DOHH2 (cell line): ENCODE results near the gene RPL37A.

ENCODE experiments used
- H3F3A ChIP-seq: fragments of 200-600 bp; sonication (generic), shearing (Covaris generic); 2 replicates; pipeline ENCODE4 v1.6.0; 2016; ENCODE audit warnings: antibody characterized with exemption, mild to moderate bottlenecking; ENCODE audit not compliant: control insufficient read depth, insufficient read depth
- H3K27ac ChIP-seq: fragments of 200-600 bp; sonication (generic); 2 replicates; pipeline ENCODE4 v1.5.1; 2014; ENCODE audit warnings: low read depth, mild to moderate bottlenecking, low read length, moderate library complexity
- H3K27me3 ChIP-seq: fragments of 200-600 bp; sonication (generic); 2 replicates; pipeline ENCODE4 v1.6.1; 2014; ENCODE audit warnings: mild to moderate bottlenecking, low read length, mixed read lengths; ENCODE audit not compliant: control insufficient read depth
- H3K36me3 ChIP-seq: fragments of 200-600 bp; sonication (generic); 2 replicates; pipeline ENCODE4 v1.6.1; 2014; ENCODE audit warnings: mild to moderate bottlenecking, low read length, moderate library complexity, mixed read lengths; ENCODE audit not compliant: control insufficient read depth
- H3K4me1 ChIP-seq: fragments of 200-600 bp; sonication (generic); 2 replicates; pipeline ENCODE4 v1.6.1; 2014; ENCODE audit warnings: mild to moderate bottlenecking, low read length, mixed read lengths; ENCODE audit not compliant: control insufficient read depth
- H3K4me2 ChIP-seq: fragments of 200-600 bp; sonication (generic); 2 replicates; pipeline ENCODE4 v1.6.0; 2014; ENCODE audit warnings: mild to moderate bottlenecking, low read length, moderate library complexity
- H3K4me3 ChIP-seq: fragments of 200-600 bp; sonication (generic); 2 replicates; pipeline ENCODE4 v1.5.1; 2014; ENCODE audit warnings: mild to moderate bottlenecking, low read length, mixed read lengths
- H3K79me2 ChIP-seq: fragments of 200-600 bp; sonication (generic); 2 replicates; pipeline ENCODE4 v1.6.1; 2014; ENCODE audit warnings: mild to moderate bottlenecking, low read length, mixed read lengths; ENCODE audit not compliant: control insufficient read depth
- H3K9me2 ChIP-seq: fragments of 200-600 bp; sonication (generic); replicated peaks from 2 replicates; pipeline ENCODE4 v1.6.1; 2014; ENCODE audit warnings: mild to moderate bottlenecking, low read length, mixed read lengths; ENCODE audit not compliant: control insufficient read depth
- H3K9me3 ChIP-seq: fragments of 200-600 bp; sonication (generic); 2 replicates; pipeline ENCODE4 v1.6.1; 2014; ENCODE audit warnings: antibody characterized with exemption, low read length, mixed read lengths; ENCODE audit not compliant: control insufficient read depth, insufficient read depth
- H4K20me1 ChIP-seq: fragments of 200-600 bp; sonication (generic); 2 replicates; pipeline ENCODE4 v1.6.0; 2014; ENCODE audit warnings: low read depth, mild to moderate bottlenecking, antibody characterized with exemption, low read length, moderate library complexity; ENCODE audit not compliant: control insufficient read depth, insufficient read depth
- EZH2phosphoT487 ChIP-seq: fragments of 200-600 bp; sonication (generic); IDR thresholded peaks from 2 replicates; pipeline ENCODE4 v1.6.1; 2017; ENCODE audit warnings: borderline replicate concordance, mild to moderate bottlenecking, antibody characterized with exemption, low read length, moderate library complexity, mixed read lengths
- TF ChIP-seq, protein P1 (sequence below): fragments of 200-600 bp; sonication (generic); IDR thresholded peaks from one replicate; pipeline ENCODE4 v1.5.1; 2014; ENCODE audit warnings: antibody characterized with exemption, mild to moderate bottlenecking, low read depth, low read length; ENCODE audit not compliant: poor library complexity, severe bottlenecking

The RPL37A gene

DNA sequence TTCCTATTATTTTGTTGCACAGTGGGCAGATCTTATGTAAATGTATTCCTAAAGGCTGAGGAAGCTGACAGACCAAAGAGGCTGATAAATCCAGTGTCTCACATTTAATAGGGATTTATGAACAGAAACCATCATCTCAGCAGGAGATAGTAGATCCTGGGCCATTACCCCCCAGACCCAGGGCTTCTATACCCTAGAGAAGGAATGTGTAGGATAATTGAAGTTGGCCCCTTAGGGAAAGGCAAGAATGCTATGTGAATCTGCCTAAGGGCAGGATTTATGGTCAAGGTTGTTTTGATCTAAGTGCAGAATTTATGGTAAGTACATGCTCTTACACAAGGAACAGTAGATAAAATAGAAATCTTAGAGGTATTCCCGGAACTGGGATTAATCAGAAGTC, 29.0 kb downstream of the RPL37A start:
- Histone ChIP-seq H3K27me3 (no peaks in the 10 kb centered on the region), H3K79me2 (no peaks in the 10 kb centered on the region), H3K4me3 (no peak overlapping the region), H3F3A (no peaks in the 10 kb centered on the region), H3K4me1 (no peaks in the 10 kb centered on the region), H4K20me1 (no peaks in the 10 kb centered on the region), H3K9me3 (no peaks in the 10 kb centered on the region), H3K4me2 (no peak overlapping the region), H3K27ac (no peak overlapping the region), H3K36me3 (no peaks in the 10 kb centered on the region), H3K9me2 (no peaks in the 10 kb centered on the region)
- no peak for TF ChIP-seq EZH2phosphoT487
- TF ChIP-seq, protein P1, sequence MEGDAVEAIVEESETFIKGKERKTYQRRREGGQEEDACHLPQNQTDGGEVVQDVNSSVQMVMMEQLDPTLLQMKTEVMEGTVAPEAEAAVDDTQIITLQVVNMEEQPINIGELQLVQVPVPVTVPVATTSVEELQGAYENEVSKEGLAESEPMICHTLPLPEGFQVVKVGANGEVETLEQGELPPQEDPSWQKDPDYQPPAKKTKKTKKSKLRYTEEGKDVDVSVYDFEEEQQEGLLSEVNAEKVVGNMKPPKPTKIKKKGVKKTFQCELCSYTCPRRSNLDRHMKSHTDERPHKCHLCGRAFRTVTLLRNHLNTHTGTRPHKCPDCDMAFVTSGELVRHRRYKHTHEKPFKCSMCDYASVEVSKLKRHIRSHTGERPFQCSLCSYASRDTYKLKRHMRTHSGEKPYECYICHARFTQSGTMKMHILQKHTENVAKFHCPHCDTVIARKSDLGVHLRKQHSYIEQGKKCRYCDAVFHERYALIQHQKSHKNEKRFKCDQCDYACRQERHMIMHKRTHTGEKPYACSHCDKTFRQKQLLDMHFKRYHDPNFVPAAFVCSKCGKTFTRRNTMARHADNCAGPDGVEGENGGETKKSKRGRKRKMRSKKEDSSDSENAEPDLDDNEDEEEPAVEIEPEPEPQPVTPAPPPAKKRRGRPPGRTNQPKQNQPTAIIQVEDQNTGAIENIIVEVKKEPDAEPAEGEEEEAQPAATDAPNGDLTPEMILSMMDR = no peak

DNA sequence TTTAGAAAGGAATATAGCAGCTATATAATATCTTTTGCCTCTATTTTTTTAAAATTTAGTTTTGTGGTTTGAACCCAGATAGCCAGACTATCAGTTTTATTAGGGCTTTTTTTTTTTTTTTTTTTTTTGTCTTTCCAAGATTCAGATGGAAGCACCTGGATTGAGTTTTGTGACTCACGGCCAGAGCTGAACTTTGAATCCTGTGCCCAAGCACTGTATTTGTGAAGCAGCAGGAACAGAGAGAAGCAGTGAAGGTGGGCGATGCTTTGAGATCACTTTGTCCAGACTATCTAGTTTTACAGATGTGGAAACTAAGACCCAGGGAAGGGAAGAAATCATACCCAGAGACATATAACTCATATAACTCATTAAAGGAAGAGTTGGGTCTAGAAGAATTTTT, 33.9 kb downstream of the RPL37A start:
- Histone ChIP-seq H3K9me3 (no peaks in the 10 kb centered on the region), H3K4me2 (no peak overlapping the region), H3K36me3 (no peaks in the 10 kb centered on the region), H3K9me2 (no peaks in the 10 kb centered on the region), H3K27me3 (peaks cover 9% of the 10 kb centered on the region), H4K20me1 (no peaks in the 10 kb centered on the region), H3K27ac (no peak overlapping the region), H3F3A (no peaks in the 10 kb centered on the region), H3K4me3 (no peak overlapping the region), H3K79me2 (no peaks in the 10 kb centered on the region), H3K4me1 (no peaks in the 10 kb centered on the region)
- no peak for TF ChIP-seq EZH2phosphoT487
- TF ChIP-seq, protein P1 = no peak

DNA sequence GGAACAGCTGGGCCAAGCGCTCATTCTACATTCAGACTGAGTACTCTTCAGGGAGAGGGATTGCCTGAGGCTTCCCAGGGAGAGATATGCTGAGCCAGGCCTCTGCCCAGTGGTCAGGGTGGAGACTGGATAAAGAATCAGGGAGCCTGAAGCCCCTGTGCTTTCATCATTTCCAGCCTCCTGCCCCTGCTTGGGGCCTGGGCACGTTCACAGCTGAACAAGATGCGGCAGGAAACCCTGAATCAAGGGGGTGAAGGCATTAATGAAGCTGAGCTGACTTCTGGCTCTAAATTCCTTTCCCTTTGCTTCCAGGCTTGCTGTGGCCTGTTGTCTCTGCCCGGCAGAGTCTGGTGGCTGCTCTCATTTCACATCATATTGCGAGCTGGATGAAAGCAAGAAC, 35.0 kb downstream of the RPL37A start:
- H3K9me3 ChIP-seq = no peaks in the 10 kb centered on the region
- no peaks in the 10 kb centered on the region for H3F3A ChIP-seq
- no peak overlapping the region for H3K4me3 ChIP-seq
- no peaks in the 10 kb centered on the region for H3K36me3 ChIP-seq
- no peaks in the 10 kb centered on the region for H3K9me2 ChIP-seq
- no peak overlapping the region for H3K27ac ChIP-seq
- no peaks in the 10 kb centered on the region for H3K4me1 ChIP-seq
- no peak overlapping the region for H3K4me2 ChIP-seq
- H4K20me1 ChIP-seq = no peaks in the 10 kb centered on the region
- no peaks in the 10 kb centered on the region for H3K79me2 ChIP-seq
- TF ChIP-seq, protein P1 = no peak
- TF ChIP-seq EZH2phosphoT487 = no peak
- H3K27me3 ChIP-seq = peaks cover 9% of the 10 kb centered on the region

DNA sequence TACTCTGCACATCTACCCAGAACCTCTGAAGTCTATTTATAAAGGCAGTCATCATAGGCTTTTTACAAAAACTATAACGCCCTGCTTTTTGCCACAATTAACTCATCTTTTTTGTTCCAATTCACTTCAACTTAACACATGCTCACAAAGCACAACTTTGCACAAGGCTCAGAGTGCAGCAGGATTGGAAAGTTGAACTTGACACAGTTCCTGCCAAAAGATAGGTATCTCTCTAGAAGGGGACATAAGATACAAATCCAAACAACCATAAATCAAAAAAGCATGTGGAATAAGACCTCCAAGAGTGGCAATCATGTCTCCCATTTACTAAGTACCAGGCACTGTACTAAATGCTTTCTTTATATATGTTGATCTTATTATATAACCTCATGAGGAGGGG, 36.2 kb downstream of the RPL37A start:
- no peaks in the 10 kb centered on the region for H3K9me3 ChIP-seq
- no peaks in the 10 kb centered on the region for H3F3A ChIP-seq
- H4K20me1 ChIP-seq = no peaks in the 10 kb centered on the region
- H3K27ac ChIP-seq = no peak overlapping the region
- H3K79me2 ChIP-seq = no peaks in the 10 kb centered on the region
- H3K4me1 ChIP-seq = peaks cover 4% of the 10 kb centered on the region; the same call in 1 of the 2 replicates
- TF ChIP-seq, protein P1 = no peak
- no peak for TF ChIP-seq EZH2phosphoT487
- no peak overlapping the region for H3K4me2 ChIP-seq
- H3K27me3 ChIP-seq = peaks cover 9% of the 10 kb centered on the region
- no peaks in the 10 kb centered on the region for H3K9me2 ChIP-seq
- H3K4me3 ChIP-seq = no peak overlapping the region
- H3K36me3 ChIP-seq = no peaks in the 10 kb centered on the region
